IMR-90 (cell line): ENCODE data around the gene HSPA1L. TPM values are rescaled to one million over a fixed set of nuclear protein-coding genes. Genes with fewer than 3 reads are reported as not detected.

Source experiments
- CTCF ChIP-seq: conservative IDR thresholded peaks from 2 replicates; pipeline ENCODE4 v1.5.1; 2012; ENCODE audit warnings: mild to moderate bottlenecking, low read depth, low read length, improper control_type of control experiment
- polyA plus RNA-seq, 3 experiments: library from polyadenylated mRNA; depleted of rRNA; stranded (reverse); fragments of >200 nt; gene quantifications; 2 replicates each; pipeline ENCODE4 v1.2.3, GENCODE V29; 2012; ENCODE audit warnings: low replicate concordance in 1 of 3
- total RNA-seq: library from RNA; depleted of rRNA; stranded (reverse); fragments of >200 nt; gene quantifications from 2 replicates; pipeline ENCODE4 v1.2.3, GENCODE V29; 2012

The HSPA1L gene
- total and polyA plus RNA-seq, 2 of the 4 experiments (the other 2 are of a cell fraction) = 0.97 to 1.3 TPM

- TF ChIP-seq CTCF = peak; percentile 25; the same call in 1 of the 2 replicates
Observed at GRCh38 chr6:31836474-31837368, 21.6 kb upstream of the HSPA1L start (continued).
